Measurements from ENCODE around the gene RBM15. TPM values are rescaled to one million over a fixed set of nuclear protein-coding genes. Genes with fewer than 3 reads are reported as not detected.

RBM15 gene
- total and polyA plus RNA-seq, 5 donors from 2014 or later = 7.5 to 53.3 (median 12.1) TPM

DNA sequence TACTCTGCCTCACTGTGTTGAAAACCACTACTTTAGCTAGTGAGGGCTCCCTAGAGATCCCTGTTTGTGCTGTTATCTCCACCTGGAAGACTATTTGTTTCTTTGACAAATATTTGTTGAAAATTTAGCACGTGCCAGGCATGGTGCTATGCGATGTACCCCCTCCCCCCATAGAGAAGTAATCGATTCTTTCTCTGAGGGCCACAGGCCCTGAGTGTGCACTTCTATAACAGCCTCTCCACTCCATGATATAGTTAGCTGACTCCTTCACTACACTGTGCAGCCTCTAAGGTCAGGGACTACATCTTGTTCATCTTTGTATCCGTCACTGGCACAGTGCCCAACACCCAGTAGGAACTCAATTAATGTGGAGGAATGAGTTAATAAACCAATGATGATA, 17.3 kb upstream of the RBM15 start:
- Mint-ChIP-seq H3K9me3 (peaks cover 0 to 2% (median 0%) of the 10 kb centered on the region in 7 donors), H3K4me3 (no peak overlapping the region), H3K4me1 (no peaks in the 10 kb centered on the region), H3K27ac (no peak overlapping the region), H3K36me3 (peaks cover 3% of the 10 kb centered on the region), H3K27me3 (no peaks in the 10 kb centered on the region)
- no peaks in the 10 kb centered on the region for H3K9me3 ChIP-seq (ENCODE audit: control insufficient read depth in 2 of 2, low read length in 2 of 2)
- H3K36me3 ChIP-seq (ENCODE audit: control insufficient read depth, insufficient read depth, low read length) = no peaks in the 10 kb centered on the region
- ATAC-seq (ENCODE audit: low read depth in 2 of 2) = no peak
- no peak for DNase-seq
- H3K27ac ChIP-seq (ENCODE audit: insufficient read depth, low read length, poor library complexity, severe bottlenecking) = no peak overlapping the region
- H3K4me3 ChIP-seq (ENCODE audit: low read depth, low read length) = no peak overlapping the region
- no peaks in the 10 kb centered on the region for H3K4me1 ChIP-seq (ENCODE audit: control insufficient read depth, insufficient read depth, low read length, poor library complexity, severe bottlenecking)
- H3K27me3 ChIP-seq (ENCODE audit: control insufficient read depth, insufficient read depth, low read length) = no peaks in the 10 kb centered on the region

- Histone ChIP-seq H3K36me3 (ENCODE audit: control insufficient read depth, insufficient read depth, low read length) (no peaks in the 10 kb centered on the region), H3K4me3 (ENCODE audit: low read depth, low read length) (no peak overlapping the region), H3K27me3 (ENCODE audit: control insufficient read depth, insufficient read depth, low read length) (no peaks in the 10 kb centered on the region), H3K27ac (ENCODE audit: insufficient read depth, low read length, poor library complexity, severe bottlenecking) (no peak overlapping the region), H3K9me3 (ENCODE audit: control insufficient read depth in 2 of 2, low read length in 2 of 2) (no peaks in the 10 kb centered on the region), H3K4me1 (ENCODE audit: control insufficient read depth, insufficient read depth, low read length, poor library complexity, severe bottlenecking) (no peaks in the 10 kb centered on the region)
- Mint-ChIP-seq H3K27ac (no peak overlapping the region), H3K9me3 (peaks cover 0 to under 1% (median 0%) of the 10 kb centered on the region in 7 donors), H3K36me3 (peaks cover 4% of the 10 kb centered on the region), H3K27me3 (no peaks in the 10 kb centered on the region), H3K4me1 (peaks cover 0 to 5% (median 0%) of the 10 kb centered on the region in 4 donors), H3K4me3 (no peak overlapping the region)
- ATAC-seq (ENCODE audit: low read depth in 2 of 2) = no peak
- DNase-seq = no peak
Measured at GRCh38 chr1:110324667-110325066, 14.5 kb upstream of the RBM15 start.

GRCh38 chr1:110326826-110327225, 12.4 kb upstream of the RBM15 start:
- H3K9me3 Mint-ChIP-seq = no peaks in the 10 kb centered on the region
- H3K36me3 Mint-ChIP-seq = peaks cover 7% of the 10 kb centered on the region
- Histone ChIP-seq H3K27ac (ENCODE audit: insufficient read depth, low read length, poor library complexity, severe bottlenecking) (no peak overlapping the region), H3K4me3 (ENCODE audit: low read depth, low read length) (no peak overlapping the region), H3K27me3 (ENCODE audit: control insufficient read depth, insufficient read depth, low read length) (no peaks in the 10 kb centered on the region), H3K4me1 (ENCODE audit: control insufficient read depth, insufficient read depth, low read length, poor library complexity, severe bottlenecking) (no peaks in the 10 kb centered on the region), H3K9me3 (ENCODE audit: control insufficient read depth in 2 of 2, low read length in 2 of 2) (no peaks in the 10 kb centered on the region), H3K36me3 (ENCODE audit: control insufficient read depth, insufficient read depth, low read length) (no peaks in the 10 kb centered on the region)
- ATAC-seq (ENCODE audit: low read depth in 2 of 2) = no peak
- no peak for DNase-seq
- H3K27ac Mint-ChIP-seq = peak overlapping the region in 1 of 3 donors; percentile 59
- no peaks in the 10 kb centered on the region for H3K27me3 Mint-ChIP-seq
- H3K4me3 Mint-ChIP-seq = no peak overlapping the region
- peaks cover 0 to 5% (median 0%) of the 10 kb centered on the region in 4 donors for H3K4me1 Mint-ChIP-seq

- H3K27me3 ChIP-seq (ENCODE audit: control insufficient read depth, insufficient read depth, low read length) = no peaks in the 10 kb centered on the region
- H3K4me1 Mint-ChIP-seq = peaks cover 0 to 5% (median 0%) of the 10 kb centered on the region in 4 donors
- DNase-seq = no peak
- H3K4me3 Mint-ChIP-seq = peak overlapping the region in 1 of 4 donors; percentile 12
- H3K4me3 ChIP-seq (ENCODE audit: low read depth, low read length) = no peak overlapping the region
- no peak overlapping the region for H3K27ac ChIP-seq (ENCODE audit: insufficient read depth, low read length, poor library complexity, severe bottlenecking)
- no peaks in the 10 kb centered on the region for H3K4me1 ChIP-seq (ENCODE audit: control insufficient read depth, insufficient read depth, low read length, poor library complexity, severe bottlenecking)
- no peaks in the 10 kb centered on the region for H3K36me3 ChIP-seq (ENCODE audit: control insufficient read depth, insufficient read depth, low read length)
- H3K27ac Mint-ChIP-seq = no peak overlapping the region
- H3K36me3 Mint-ChIP-seq = peaks cover 7% of the 10 kb centered on the region
- no peak for ATAC-seq (ENCODE audit: low read depth in 2 of 2)
- H3K9me3 ChIP-seq (ENCODE audit: control insufficient read depth in 2 of 2, low read length in 2 of 2) = no peaks in the 10 kb centered on the region
- H3K9me3 Mint-ChIP-seq = no peaks in the 10 kb centered on the region
- no peaks in the 10 kb centered on the region for H3K27me3 Mint-ChIP-seq
Measured at GRCh38 chr1:110328274-110328673, 10.9 kb upstream of the RBM15 start.

GRCh38 chr1:110328700-110329099, 10.5 kb upstream of the RBM15 start:
- H3K27me3 ChIP-seq (ENCODE audit: control insufficient read depth, insufficient read depth, low read length) = no peaks in the 10 kb centered on the region
- H3K36me3 ChIP-seq (ENCODE audit: control insufficient read depth, insufficient read depth, low read length) = no peaks in the 10 kb centered on the region
- no peaks in the 10 kb centered on the region for H3K27me3 Mint-ChIP-seq
- peak overlapping the region in 1 of 4 donors; percentile 12 for H3K4me3 Mint-ChIP-seq
- H3K9me3 ChIP-seq (ENCODE audit: control insufficient read depth in 2 of 2, low read length in 2 of 2) = no peaks in the 10 kb centered on the region
- no peak overlapping the region for H3K27ac Mint-ChIP-seq
- H3K9me3 Mint-ChIP-seq = no peaks in the 10 kb centered on the region
- H3K4me1 ChIP-seq (ENCODE audit: control insufficient read depth, insufficient read depth, low read length, poor library complexity, severe bottlenecking) = no peaks in the 10 kb centered on the region
- no peak for ATAC-seq (ENCODE audit: low read depth in 2 of 2)
- no peak overlapping the region for H3K27ac ChIP-seq (ENCODE audit: insufficient read depth, low read length, poor library complexity, severe bottlenecking)
- H3K36me3 Mint-ChIP-seq = peaks cover 7% of the 10 kb centered on the region
- H3K4me1 Mint-ChIP-seq = peaks cover 0 to 5% (median 0%) of the 10 kb centered on the region in 4 donors
- no peak overlapping the region for H3K4me3 ChIP-seq (ENCODE audit: low read depth, low read length)
- no peak for DNase-seq

DNA sequence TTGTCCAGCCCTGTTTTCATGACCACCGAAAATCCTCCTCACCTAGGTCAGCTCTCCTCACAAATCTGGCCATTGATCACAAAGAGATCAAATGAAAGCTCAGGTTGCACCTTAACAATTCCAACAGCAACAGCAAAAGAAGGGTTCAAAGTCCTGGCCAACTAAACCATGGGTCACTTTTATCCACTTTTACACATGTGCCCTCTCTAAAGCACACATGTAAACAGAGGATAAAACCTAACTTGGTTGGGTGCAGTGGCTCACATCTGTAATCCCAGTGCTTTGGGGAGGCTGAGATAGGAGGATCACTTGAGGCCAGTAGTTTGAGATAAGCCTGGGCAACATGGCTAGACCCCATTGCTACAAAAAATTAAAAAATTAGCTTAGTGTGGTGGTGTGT, 3.9 kb upstream of the RBM15 start:
- peaks cover under 1% of the 10 kb centered on the region for H3K36me3 Mint-ChIP-seq
- H3K9me3 Mint-ChIP-seq = no peaks in the 10 kb centered on the region
- H3K27me3 ChIP-seq (ENCODE audit: control insufficient read depth, insufficient read depth, low read length) = no peaks in the 10 kb centered on the region
- no peak overlapping the region for H3K4me3 ChIP-seq (ENCODE audit: low read depth, low read length)
- H3K4me3 Mint-ChIP-seq = peak overlapping the region in 1 of 4 donors; percentile 28
- no peak overlapping the region for H3K27ac Mint-ChIP-seq
- H3K9me3 ChIP-seq (ENCODE audit: control insufficient read depth in 2 of 2, low read length in 2 of 2) = no peaks in the 10 kb centered on the region
- ATAC-seq (ENCODE audit: low read depth in 2 of 2) (no peak), DNase-seq (no peak)
- peaks cover 0 to 22% (median 11%) of the 10 kb centered on the region in 4 donors for H3K4me1 Mint-ChIP-seq
- no peaks in the 10 kb centered on the region for H3K27me3 Mint-ChIP-seq
- H3K4me1 ChIP-seq (ENCODE audit: control insufficient read depth, insufficient read depth, low read length, poor library complexity, severe bottlenecking) = peaks cover 14% of the 10 kb centered on the region
- H3K27ac ChIP-seq (ENCODE audit: insufficient read depth, low read length, poor library complexity, severe bottlenecking) = no peak overlapping the region
- no peaks in the 10 kb centered on the region for H3K36me3 ChIP-seq (ENCODE audit: control insufficient read depth, insufficient read depth, low read length)

DNA sequence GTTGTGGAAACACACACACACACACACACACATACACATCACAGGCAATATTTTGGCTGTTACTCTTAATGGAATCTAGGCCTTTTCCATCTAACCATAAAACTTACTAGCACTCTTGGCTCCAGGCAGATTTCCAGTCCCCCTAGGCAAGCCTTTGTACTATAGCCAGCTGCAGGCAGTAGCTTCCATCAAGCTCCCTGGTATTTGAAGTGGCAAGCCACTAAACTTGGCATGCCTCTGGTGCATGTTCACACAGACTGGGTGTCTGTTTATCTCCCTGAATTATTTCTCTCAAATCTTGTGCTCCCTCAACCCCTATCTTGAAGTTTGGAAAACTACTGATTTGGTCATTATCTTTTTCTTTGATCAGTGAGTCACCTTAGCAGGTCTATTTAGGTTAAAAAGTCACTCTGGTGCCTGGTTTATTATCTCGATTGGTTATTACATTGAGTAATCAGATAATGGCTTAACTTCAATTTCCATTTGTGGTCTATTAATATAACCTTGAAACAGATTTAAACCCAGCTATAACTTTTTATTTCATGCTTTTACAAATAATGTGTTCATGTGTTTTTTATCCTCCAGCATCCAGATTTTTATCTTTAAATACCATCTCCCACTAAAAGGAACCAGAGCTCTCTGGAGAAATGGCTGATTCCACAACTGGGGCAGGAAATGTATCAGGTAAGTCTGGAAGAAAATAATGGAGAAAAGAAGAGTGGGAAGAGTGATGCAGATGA, 2.7 kb upstream of the RBM15 start:
- Histone ChIP-seq H3K27me3 (ENCODE audit: control insufficient read depth, insufficient read depth, low read length) (no peaks in the 10 kb centered on the region), H3K27ac (ENCODE audit: insufficient read depth, low read length, poor library complexity, severe bottlenecking) (peak overlapping the region; percentile 99), H3K36me3 (ENCODE audit: control insufficient read depth, insufficient read depth, low read length) (peaks cover 9% of the 10 kb centered on the region), H3K9me3 (ENCODE audit: control insufficient read depth in 2 of 2, low read length in 2 of 2) (no peaks in the 10 kb centered on the region), H3K4me1 (ENCODE audit: control insufficient read depth, insufficient read depth, low read length, poor library complexity, severe bottlenecking) (peaks cover 26% of the 10 kb centered on the region), H3K4me3 (ENCODE audit: low read depth, low read length) (no peak overlapping the region)
- Mint-ChIP-seq H3K27me3 (no peaks in the 10 kb centered on the region), H3K36me3 (peaks cover 9% of the 10 kb centered on the region), H3K27ac (peak overlapping the region in 1 of 3 donors; percentile 81), H3K9me3 (no peaks in the 10 kb centered on the region), H3K4me1 (peaks cover 0 to 34% (median 22%) of the 10 kb centered on the region in 4 donors), H3K4me3 (peak overlapping the region; percentile 8 to 73 (median 56))
- no peak for DNase-seq
- no peak for ATAC-seq (ENCODE audit: low read depth in 2 of 2)

All from CD4-positive, CD25-positive, alpha-beta regulatory T cell (primary cell).